SU-DHL-6 (cell line): ENCODE measurements around the gene RRBP1.

ENCODE experiments used
- H2AFZ ChIP-seq: fragments of 200-600 bp; sonication (generic); 2 replicates; pipeline ENCODE4 v1.6.1; 2014; ENCODE audit warnings: low read depth, mild to moderate bottlenecking, moderate library complexity, mixed read lengths, antibody characterized with exemption, low read length; ENCODE audit not compliant: severe bottlenecking
- H3F3A ChIP-seq: fragments of 200-600 bp; shearing (Covaris generic); 2 replicates; pipeline ENCODE4 v1.6.0; 2016; ENCODE audit warnings: antibody characterized with exemption, mild to moderate bottlenecking; ENCODE audit not compliant: insufficient read depth
- H3K27ac ChIP-seq: fragments of 200-600 bp; sonication (generic); 2 replicates; pipeline ENCODE4 v1.5.1; 2016; ENCODE audit warnings: low read depth, mild to moderate bottlenecking, low read length, moderate library complexity, mixed read lengths
- H3K27me3 ChIP-seq: fragments of 200-600 bp; sonication (generic), shearing (Covaris generic); 2 replicates; pipeline ENCODE4 v1.6.0; 2014; ENCODE audit warnings: mild to moderate bottlenecking, low read length
- H3K36me3 ChIP-seq: fragments of 200-600 bp; sonication (generic); 2 replicates; pipeline ENCODE4 v1.6.1; 2014; ENCODE audit warnings: mild to moderate bottlenecking, low read length, mixed read lengths
- H3K4me2 ChIP-seq: fragments of 300-600, 200-600 bp; shearing (Covaris generic), sonication (generic); 2 replicates; pipeline ENCODE4 v1.6.0; 2014; ENCODE audit warnings: low read length, low read depth, mild to moderate bottlenecking; ENCODE audit not compliant: poor library complexity, severe bottlenecking
- H3K4me3 ChIP-seq: fragments of 200-600 bp; sonication (generic); 2 replicates; pipeline ENCODE4 v1.5.1; 2014; ENCODE audit warnings: antibody characterized with exemption, low read length, mild to moderate bottlenecking, mixed read lengths; ENCODE audit not compliant: insufficient read depth, poor library complexity, severe bottlenecking
- H3K79me2 ChIP-seq: fragments of 200-600 bp; sonication (generic); 2 replicates; pipeline ENCODE4 v1.6.1; 2014; ENCODE audit warnings: mild to moderate bottlenecking, low read length, moderate library complexity; ENCODE audit not compliant: insufficient read depth
- H3K9ac ChIP-seq: fragments of 200-600 bp; sonication (generic); 2 replicates; pipeline ENCODE4 v1.7.0; 2014; ENCODE audit warnings: mild to moderate bottlenecking, low read length
- H3K9me2 ChIP-seq: fragments of 200-600 bp; sonication (generic); replicated peaks from 2 replicates; pipeline ENCODE4 v1.6.1; 2014; ENCODE audit warnings: low read length; ENCODE audit not compliant: insufficient read depth
- H3K9me3 ChIP-seq: fragments of 200-600 bp; sonication (generic); 2 replicates; pipeline ENCODE4 v1.6.1; 2014; ENCODE audit warnings: low read length, mixed read lengths; ENCODE audit not compliant: insufficient read depth
- H4K20me1 ChIP-seq: fragments of 200-600 bp; sonication (generic); 2 replicates; pipeline ENCODE4 v1.6.1; 2014; ENCODE audit warnings: low read depth, mild to moderate bottlenecking, antibody characterized with exemption, low read length, moderate library complexity, mixed read lengths
- EZH2phosphoT487 ChIP-seq: fragments of 200-600 bp; sonication (generic), shearing (Covaris generic); conservative IDR thresholded peaks from 2 replicates; pipeline ENCODE4 v1.6.1; 2018; ENCODE audit warnings: mild to moderate bottlenecking, antibody characterized with exemption, low read length, moderate library complexity, mixed read lengths
- TF ChIP-seq, protein P1 (sequence below): fragments of 200-600 bp; sonication (generic); IDR thresholded peaks from one replicate; pipeline ENCODE4 v1.5.1; 2017; ENCODE audit warnings: antibody characterized with exemption, mild to moderate bottlenecking, low read length, moderate library complexity; ENCODE audit not compliant: insufficient read depth, poor library complexity, severe bottlenecking

RRBP1 gene

DNA sequence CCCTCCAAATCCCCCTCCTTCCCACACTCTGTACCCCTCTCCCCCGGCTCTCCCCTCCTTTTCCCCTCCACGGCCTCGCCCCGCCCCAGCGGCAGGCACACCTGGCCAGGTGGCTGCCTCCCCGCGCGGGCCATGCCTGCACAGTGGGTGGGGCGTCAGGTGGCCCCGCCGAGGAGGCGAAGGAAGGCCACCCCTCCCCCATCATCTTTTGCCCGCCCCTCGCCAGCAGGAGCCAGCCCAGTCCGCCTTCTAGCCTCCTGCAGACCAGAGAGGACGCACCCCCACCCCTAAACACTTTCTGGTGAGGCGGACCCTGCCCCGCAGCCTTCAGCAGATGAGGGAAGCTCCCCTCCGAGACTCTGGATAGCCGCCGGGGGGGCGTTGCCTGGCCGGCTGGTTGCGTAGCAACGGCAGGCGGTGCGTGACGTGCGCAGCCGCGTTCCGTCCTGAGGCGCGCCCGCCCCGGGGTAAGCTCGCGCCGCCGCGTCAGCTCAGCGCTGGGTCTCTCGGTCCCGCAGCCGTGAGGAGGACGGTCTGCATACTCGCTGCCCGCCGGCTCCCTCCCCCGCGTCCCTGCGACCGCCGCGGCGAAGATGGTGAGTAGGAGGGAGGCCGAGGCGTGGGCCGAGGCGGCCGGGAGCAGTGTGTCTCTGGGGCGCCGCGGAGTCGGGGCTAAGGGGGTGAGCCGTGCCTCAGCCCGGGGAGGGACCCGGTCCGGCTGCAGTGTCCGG, 112.3 kb downstream of the RRBP1 start, which contains the start of gene DSTN:
Gene DSTN, plus strand, starts transcription at position 460 of the 731 bp plus-strand sequence. Its CDS starts 134 bp downstream, at position 594.
- no peaks in the 10 kb centered on the region for H3K27me3 ChIP-seq
- H3K4me3 ChIP-seq, result peak within 1 kb of the TSS; percentile 77
- H3K9me2 ChIP-seq, result no peaks in the 10 kb centered on the region
- peak within 1 kb of the TSS; percentile 76 for H3K4me2 ChIP-seq
- peak within 1 kb of the TSS; percentile 75 for H3K9ac ChIP-seq
- H3K79me2 ChIP-seq, result no peaks in the 10 kb centered on the region
- H3K27ac ChIP-seq, result no peak within 1 kb of the TSS
- TF ChIP-seq, protein P1, sequence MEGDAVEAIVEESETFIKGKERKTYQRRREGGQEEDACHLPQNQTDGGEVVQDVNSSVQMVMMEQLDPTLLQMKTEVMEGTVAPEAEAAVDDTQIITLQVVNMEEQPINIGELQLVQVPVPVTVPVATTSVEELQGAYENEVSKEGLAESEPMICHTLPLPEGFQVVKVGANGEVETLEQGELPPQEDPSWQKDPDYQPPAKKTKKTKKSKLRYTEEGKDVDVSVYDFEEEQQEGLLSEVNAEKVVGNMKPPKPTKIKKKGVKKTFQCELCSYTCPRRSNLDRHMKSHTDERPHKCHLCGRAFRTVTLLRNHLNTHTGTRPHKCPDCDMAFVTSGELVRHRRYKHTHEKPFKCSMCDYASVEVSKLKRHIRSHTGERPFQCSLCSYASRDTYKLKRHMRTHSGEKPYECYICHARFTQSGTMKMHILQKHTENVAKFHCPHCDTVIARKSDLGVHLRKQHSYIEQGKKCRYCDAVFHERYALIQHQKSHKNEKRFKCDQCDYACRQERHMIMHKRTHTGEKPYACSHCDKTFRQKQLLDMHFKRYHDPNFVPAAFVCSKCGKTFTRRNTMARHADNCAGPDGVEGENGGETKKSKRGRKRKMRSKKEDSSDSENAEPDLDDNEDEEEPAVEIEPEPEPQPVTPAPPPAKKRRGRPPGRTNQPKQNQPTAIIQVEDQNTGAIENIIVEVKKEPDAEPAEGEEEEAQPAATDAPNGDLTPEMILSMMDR, result no peak
- TF ChIP-seq EZH2phosphoT487, result no peak
- no peaks in the 10 kb centered on the region for H3K36me3 ChIP-seq
- no peaks in the 10 kb centered on the region for H3K9me3 ChIP-seq
- 0 out of 2 replicates have a peak, but pooled peaks cover 4% of the 10 kb centered on the region for H3F3A ChIP-seq
- peak within 1 kb of the TSS; percentile 100 for H2AFZ ChIP-seq
- no peaks in the 10 kb centered on the region for H4K20me1 ChIP-seq

DNA sequence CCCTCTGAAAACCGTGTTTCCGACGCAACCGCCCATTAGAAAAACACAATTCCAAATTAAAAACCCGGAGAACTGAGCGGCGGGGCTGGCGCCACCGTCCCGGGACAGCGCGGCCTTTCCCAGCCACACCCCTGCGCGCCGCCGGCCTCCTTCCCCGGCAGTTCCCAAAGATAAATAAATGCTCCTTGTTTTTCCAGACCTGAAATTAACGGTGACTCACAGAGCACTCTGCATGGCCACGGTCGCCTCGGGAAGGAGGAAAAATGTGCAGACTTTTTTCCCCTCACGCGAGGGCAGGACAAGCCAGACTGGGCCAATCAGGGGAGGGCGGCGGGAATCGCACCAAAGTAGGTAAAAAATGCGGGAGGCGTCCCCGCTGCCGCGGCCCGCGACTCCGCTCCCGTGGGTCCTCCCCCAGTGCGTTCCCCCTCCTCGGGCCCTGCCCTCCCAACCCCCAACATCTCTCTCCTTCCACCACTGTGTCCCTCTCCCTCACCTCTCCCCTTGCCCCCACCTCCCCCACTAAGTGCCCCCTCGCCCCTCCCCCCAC, 113.0 kb downstream of the RRBP1 start:
- H3K4me2 ChIP-seq, result no peak overlapping the region
- no peaks in the 10 kb centered on the region for H3K27me3 ChIP-seq
- no peaks in the 10 kb centered on the region for H3K79me2 ChIP-seq
- H2AFZ ChIP-seq, result no peak overlapping the region
- TF ChIP-seq, protein P1, result no peak
- no peak for TF ChIP-seq EZH2phosphoT487
- H3K4me3 ChIP-seq, result no peak overlapping the region
- no peaks in the 10 kb centered on the region for H3K9me2 ChIP-seq
- 0 out of 2 replicates have a peak, but pooled peaks cover 4% of the 10 kb centered on the region for H3F3A ChIP-seq
- H3K27ac ChIP-seq, result no peak overlapping the region
- no peaks in the 10 kb centered on the region for H3K9me3 ChIP-seq
- no peak overlapping the region for H3K9ac ChIP-seq
- H3K36me3 ChIP-seq, result no peaks in the 10 kb centered on the region
- H4K20me1 ChIP-seq, result no peaks in the 10 kb centered on the region

DNA sequence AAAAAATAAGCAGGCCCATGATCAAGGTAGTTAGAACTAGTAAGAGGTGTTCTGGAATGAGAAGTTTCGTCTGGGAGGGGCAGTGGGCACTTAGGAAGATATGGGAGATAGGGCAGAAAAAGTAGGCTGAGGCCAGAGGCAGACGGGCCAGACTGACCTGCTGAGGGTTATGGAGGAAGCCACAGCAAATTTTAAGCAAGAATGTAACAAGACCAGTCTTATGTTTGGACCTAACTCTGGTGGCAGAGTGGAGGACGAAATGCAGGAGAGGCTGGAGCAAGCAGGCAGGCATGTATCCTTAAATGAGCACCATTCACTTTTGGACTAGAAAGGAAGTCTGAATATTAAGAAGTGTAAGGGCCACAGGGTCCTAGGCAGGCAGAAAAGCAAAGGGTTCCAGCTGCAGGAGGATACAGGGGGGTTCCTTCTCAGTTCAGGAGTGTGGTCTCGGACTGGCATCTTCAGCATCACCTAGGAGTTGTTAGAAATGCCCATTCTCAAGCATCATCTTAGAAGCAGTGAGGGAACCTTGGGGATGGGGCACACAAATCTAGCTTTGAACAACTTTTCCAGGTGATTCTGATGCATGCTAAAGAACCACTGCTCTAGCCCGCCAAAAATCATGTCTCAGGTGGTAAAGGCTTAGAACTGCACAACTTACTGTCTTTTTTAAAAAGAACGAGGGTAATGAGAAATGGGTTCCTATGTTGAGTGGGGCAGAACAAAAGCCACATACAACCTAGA, 113.8 kb downstream of the RRBP1 start:
- Histone ChIP-seq H3K9ac (no peak overlapping the region), H4K20me1 (no peaks in the 10 kb centered on the region), H3F3A (0 out of 2 replicates have a peak, but pooled peaks cover 4% of the 10 kb centered on the region), H3K36me3 (no peaks in the 10 kb centered on the region), H3K9me2 (no peaks in the 10 kb centered on the region), H3K9me3 (no peaks in the 10 kb centered on the region), H3K79me2 (no peaks in the 10 kb centered on the region), H3K4me2 (no peak overlapping the region), H3K27ac (no peak overlapping the region), H3K27me3 (no peaks in the 10 kb centered on the region), H2AFZ (no peak overlapping the region), H3K4me3 (no peak overlapping the region)
- no peak for TF ChIP-seq EZH2phosphoT487
- TF ChIP-seq, protein P1, result no peak
